ENCODE measurements around the gene LPP. TPM values are rescaled to one million over a fixed set of nuclear protein-coding genes. Genes with fewer than 3 reads are reported as not detected.

Gene LPP
- total RNA-seq, 1 experiment from 2014 or later = 54.0 TPM

GRCh38 chr3:188421151-188421821 is 267.3 kb downstream of the LPP start:
- CTCF ChIA-PET = no interaction called here
- no peaks in the 10 kb centered on the region for H3K36me3 ChIP-seq (ENCODE audit: control insufficient read depth in 1 of 2, insufficient read depth in 2 of 2, low read length in 2 of 2)
- H3K4me1 ChIP-seq (ENCODE audit: control insufficient read depth in 1 of 2, insufficient read depth in 2 of 2, low read length in 2 of 2) = peaks cover 0 to 6% of the 10 kb centered on the region in 2 experiments; a peak in 3 of 4 replicates
- BruUV-seq (replicated peaks) = no TSS peak
- ATAC-seq (no peak), DNase-seq (ENCODE audit: low read depth, low spot score) (no peak)
- H3K9me2 ChIP-seq (ENCODE audit: insufficient read depth) = no peaks in the 10 kb centered on the region
- no peak overlapping the region for H3K4me3 ChIP-seq (replicated peaks in 1 of 2; ENCODE audit: low read depth in 1 of 2, low read length in 2 of 2)
- no peaks in the 10 kb centered on the region for H3K27me3 ChIP-seq (ENCODE audit: insufficient read depth, low read length)
- POLR2A ChIA-PET = no interaction called here
- TF ChIP-seq EZH2phosphoT487 (IDR thresholded peaks at IDR 0.05; ENCODE audit: borderline replicate concordance) = no peak
- TF ChIP-seq SRF (IDR thresholded peaks at IDR 0.05; ENCODE audit: low read depth) = no peak
- TF ChIP-seq MAX (IDR thresholded peaks at IDR 0.05) = no peak
- TF ChIP-seq CEBPB (IDR thresholded peaks at IDR 0.05; ENCODE audit: low read depth) = no peak
- no peak for TF ChIP-seq YY1 (IDR thresholded peaks at IDR 0.05; ENCODE audit: extremely low read depth, insufficient replicate concordance, low read depth, low read length)
- no peak for TF ChIP-seq CTCF (IDR thresholded peaks at IDR 0.05 in 2 of 3, conservative IDR thresholded peaks at IDR 0.05 in 1 of 3; ENCODE audit: borderline replicate concordance in 1 of 3, insufficient read depth in 1 of 3, low read depth in 2 of 3, low read length in 2 of 3)
- TF ChIP-seq ZFX (IDR thresholded peaks at IDR 0.05) = no peak
- no peak for TF ChIP-seq EZH2 (IDR thresholded peaks at IDR 0.05)
- no peaks in the 10 kb centered on the region for H3K9me3 ChIP-seq (ENCODE audit: control insufficient read depth in 1 of 2, insufficient read depth in 1 of 2, low read depth in 1 of 2, low read length in 2 of 2)
- no peaks in the 10 kb centered on the region for H3K79me2 ChIP-seq (ENCODE audit: insufficient read depth, low read length)
- RAD21 ChIA-PET (ENCODE audit: low non-redundant PET in 1 of 2, low total read pairs in 2 of 2, uncharacterized antibody in 2 of 2, unreplicated experiment in 2 of 2) = no interaction called here
- no peak overlapping the region for H2AFZ ChIP-seq (ENCODE audit: low read depth, low read length, poor library complexity, severe bottlenecking)
- H3K9ac ChIP-seq (ENCODE audit: low read length) = no peak overlapping the region
- H4K20me1 ChIP-seq (ENCODE audit: insufficient read depth) = no peaks in the 10 kb centered on the region
- H3K4me2 ChIP-seq (ENCODE audit: low read length) = no peak overlapping the region
- intact Hi-C loops (cut with micrococcal nuclease) = no loop called here
- no peak overlapping the region for H3K27ac ChIP-seq (ENCODE audit: low read depth, low read length)
